Measurements from ENCODE around the gene ORAI2. TPM values are rescaled to one million over a fixed set of nuclear protein-coding genes. Genes with fewer than 3 reads are reported as not detected.

ORAI2 gene
- polyA plus RNA-seq, 1 donor from 2014 or later = 36.3 TPM

GRCh38 chr7:102463841-102464576 is 30.6 kb downstream of the ORAI2 start:
- TF ChIP-seq REST (IDR thresholded peaks at IDR 0.05; ENCODE audit: borderline replicate concordance) (peak; percentile 11), TAF1 (IDR thresholded peaks at IDR 0.05; ENCODE audit: low read depth) (no peak)
- H3K4me2 ChIP-seq (ENCODE audit: low read length) = peak overlapping the region; percentile 73
- no peaks in the 10 kb centered on the region for H3K9me2 ChIP-seq (ENCODE audit: insufficient read depth, low read length)
- H4K20me1 ChIP-seq (ENCODE audit: insufficient read depth) = no peaks in the 10 kb centered on the region
- no peaks in the 10 kb centered on the region for H3F3A ChIP-seq (ENCODE audit: insufficient read depth, low read length, poor library complexity, severe bottlenecking)
- H2AFZ ChIP-seq (ENCODE audit: low read depth, low read length) = peak overlapping the region; percentile 96
- H3K36me3 ChIP-seq (ENCODE audit: insufficient read depth, low read length) = no peaks in the 10 kb centered on the region
- peak overlapping the region; percentile 75 for H3K27ac ChIP-seq (ENCODE audit: low read length)
- no peaks in the 10 kb centered on the region for H3K27me3 ChIP-seq (ENCODE audit: insufficient read depth, low read depth, low read length)
- H3K79me2 ChIP-seq (replicated peaks; ENCODE audit: insufficient read depth, low read length) = peaks cover 20% of the 10 kb centered on the region
- peak overlapping the region; percentile 99 for H3K4me3 ChIP-seq (ENCODE audit: low read length)
- no peaks in the 10 kb centered on the region for H3K9me3 ChIP-seq (ENCODE audit: low read length)
- peak overlapping the region; percentile 93 for H3K9ac ChIP-seq (ENCODE audit: low read length)

DNA sequence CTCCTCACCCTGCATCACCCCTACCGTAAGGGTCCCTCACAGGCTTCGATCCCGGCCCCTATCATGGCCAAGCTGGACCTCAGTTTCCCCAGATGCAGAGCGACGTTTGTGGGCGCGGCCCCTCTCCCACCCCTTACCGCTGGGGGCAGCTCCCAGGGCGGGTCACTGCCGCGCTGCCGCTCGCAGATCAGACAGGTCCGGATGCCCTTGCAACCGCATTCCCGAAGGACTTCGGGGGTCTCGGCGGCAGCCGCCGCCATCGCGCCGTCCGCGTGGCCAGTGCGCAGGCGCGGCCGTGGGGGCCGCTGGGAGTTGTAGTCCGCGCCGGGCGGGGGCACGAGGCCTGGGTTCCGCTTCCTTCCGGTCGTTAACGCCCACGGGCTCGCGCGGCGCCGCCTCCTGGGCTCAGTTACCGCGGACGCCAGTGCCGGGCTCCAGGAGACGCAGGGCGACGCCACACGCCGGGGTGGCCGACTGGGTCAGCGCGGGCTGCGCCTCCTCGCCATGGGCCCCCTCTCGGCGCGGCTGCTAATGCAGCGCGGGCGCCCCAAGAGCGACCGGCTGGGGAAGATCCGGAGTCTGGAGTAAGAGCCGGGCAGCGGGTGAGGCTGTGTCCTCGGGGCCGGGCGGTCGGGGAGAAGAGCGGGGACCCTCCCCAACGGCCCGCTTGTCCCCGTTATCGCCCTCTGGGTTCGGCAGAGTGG is 31.4 kb downstream of the ORAI2 start, which contains the start of the genes ALKBH4 and LRWD1:
ALKBH4 (minus strand) TSS at position 287 of the 704 bp plus-strand sequence; CDS start at position 260, 27 bp downstream.
LRWD1 (plus strand) TSS at position 408 of the 704 bp plus-strand sequence; CDS start at position 505, 97 bp downstream.
- H3K9me3 ChIP-seq (ENCODE audit: low read length) = no peaks in the 10 kb centered on the region
- TF ChIP-seq POLR2AphosphoS5 (IDR thresholded peaks at IDR 0.05) = peak; percentile 86
- TF ChIP-seq EZH2 (IDR thresholded peaks at IDR 0.05; ENCODE audit: borderline replicate concordance, insufficient read depth, low read length, poor library complexity, severe bottlenecking) = no peak
- TF ChIP-seq TAF1 (IDR thresholded peaks at IDR 0.05; ENCODE audit: low read depth) = no peak
- peak; percentile 6 for TF ChIP-seq REST (IDR thresholded peaks at IDR 0.05; ENCODE audit: borderline replicate concordance)
- TF ChIP-seq CTCF (IDR thresholded peaks at IDR 0.05; ENCODE audit: poor library complexity, severe bottlenecking) = peak; percentile 51
- TF ChIP-seq EP300 (conservative IDR thresholded peaks at IDR 0.05; ENCODE audit: poor library complexity, severe bottlenecking) = no peak
- TF ChIP-seq SMC3 (conservative IDR thresholded peaks at IDR 0.05; ENCODE audit: poor library complexity) = peak; percentile 57
- TF ChIP-seq RAD21 (conservative IDR thresholded peaks at IDR 0.05) = no peak
- TF ChIP-seq MXI1 (conservative IDR thresholded peaks at IDR 0.05; ENCODE audit: poor library complexity, severe bottlenecking) = peak; percentile 96
- H4K20me1 ChIP-seq (ENCODE audit: insufficient read depth) = no peaks in the 10 kb centered on the region
- H3K27ac ChIP-seq (ENCODE audit: low read length) = peak within 1 kb of the TSS; percentile 75
- no peaks in the 10 kb centered on the region for H3K27me3 ChIP-seq (ENCODE audit: insufficient read depth, low read depth, low read length)
- H3K36me3 ChIP-seq (ENCODE audit: insufficient read depth, low read length) = no peaks in the 10 kb centered on the region
- H3F3A ChIP-seq (ENCODE audit: insufficient read depth, low read length, poor library complexity, severe bottlenecking) = no peaks in the 10 kb centered on the region
- H3K9me2 ChIP-seq (ENCODE audit: insufficient read depth, low read length) = no peaks in the 10 kb centered on the region
- peak within 1 kb of the TSS; percentile 99 for H3K4me3 ChIP-seq (ENCODE audit: low read length)
- H3K9ac ChIP-seq (ENCODE audit: low read length) = peak within 1 kb of the TSS; percentile 93
- H3K4me2 ChIP-seq (ENCODE audit: low read length) = peak within 1 kb of the TSS; percentile 73
- peak within 1 kb of the TSS; percentile 96 for H2AFZ ChIP-seq (ENCODE audit: low read depth, low read length)
- peaks cover 20% of the 10 kb centered on the region for H3K79me2 ChIP-seq (replicated peaks; ENCODE audit: insufficient read depth, low read length)
